ENCODE results near the gene ABCB9. TPM values are rescaled to one million over a fixed set of nuclear protein-coding genes. Genes with fewer than 3 reads are reported as not detected.

Gene ABCB9
- polyA plus RNA-seq, 1 donor from 2014 or later = 19.7 TPM

GRCh38 chr12:122982477-122982815 lies 16.2 kb upstream of the ABCB9 start:
- Histone ChIP-seq H4K20me1 (ENCODE audit: insufficient read depth) (no peaks in the 10 kb centered on the region), H3K27ac (ENCODE audit: low read length) (no peak overlapping the region), H3K27me3 (ENCODE audit: insufficient read depth, low read depth, low read length) (no peaks in the 10 kb centered on the region), H3K36me3 (ENCODE audit: insufficient read depth, low read length) (no peaks in the 10 kb centered on the region), H3F3A (ENCODE audit: insufficient read depth, low read length, poor library complexity, severe bottlenecking) (no peaks in the 10 kb centered on the region), H3K4me2 (ENCODE audit: low read length) (no peak overlapping the region), H2AFZ (ENCODE audit: low read depth, low read length) (no peak overlapping the region), H3K9me2 (ENCODE audit: insufficient read depth, low read length) (no peaks in the 10 kb centered on the region), H3K9ac (ENCODE audit: low read length) (no peak overlapping the region), H3K4me3 (ENCODE audit: low read length) (no peak overlapping the region), H3K79me2 (replicated peaks; ENCODE audit: insufficient read depth, low read length) (peaks cover 3% of the 10 kb centered on the region), H3K9me3 (ENCODE audit: low read length) (no peaks in the 10 kb centered on the region)
- no peak for TF ChIP-seq MXI1 (conservative IDR thresholded peaks at IDR 0.05; ENCODE audit: poor library complexity, severe bottlenecking)
- TF ChIP-seq, protein P1, sequence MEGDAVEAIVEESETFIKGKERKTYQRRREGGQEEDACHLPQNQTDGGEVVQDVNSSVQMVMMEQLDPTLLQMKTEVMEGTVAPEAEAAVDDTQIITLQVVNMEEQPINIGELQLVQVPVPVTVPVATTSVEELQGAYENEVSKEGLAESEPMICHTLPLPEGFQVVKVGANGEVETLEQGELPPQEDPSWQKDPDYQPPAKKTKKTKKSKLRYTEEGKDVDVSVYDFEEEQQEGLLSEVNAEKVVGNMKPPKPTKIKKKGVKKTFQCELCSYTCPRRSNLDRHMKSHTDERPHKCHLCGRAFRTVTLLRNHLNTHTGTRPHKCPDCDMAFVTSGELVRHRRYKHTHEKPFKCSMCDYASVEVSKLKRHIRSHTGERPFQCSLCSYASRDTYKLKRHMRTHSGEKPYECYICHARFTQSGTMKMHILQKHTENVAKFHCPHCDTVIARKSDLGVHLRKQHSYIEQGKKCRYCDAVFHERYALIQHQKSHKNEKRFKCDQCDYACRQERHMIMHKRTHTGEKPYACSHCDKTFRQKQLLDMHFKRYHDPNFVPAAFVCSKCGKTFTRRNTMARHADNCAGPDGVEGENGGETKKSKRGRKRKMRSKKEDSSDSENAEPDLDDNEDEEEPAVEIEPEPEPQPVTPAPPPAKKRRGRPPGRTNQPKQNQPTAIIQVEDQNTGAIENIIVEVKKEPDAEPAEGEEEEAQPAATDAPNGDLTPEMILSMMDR (IDR thresholded peaks at IDR 0.05; ENCODE audit: poor library complexity, severe bottlenecking) = no peak
- TF ChIP-seq RAD21 (conservative IDR thresholded peaks at IDR 0.05) = no peak
- TF ChIP-seq REST (IDR thresholded peaks at IDR 0.05; ENCODE audit: borderline replicate concordance) = no peak
- TF ChIP-seq SMC3 (conservative IDR thresholded peaks at IDR 0.05; ENCODE audit: poor library complexity) = no peak
- no peak for TF ChIP-seq POLR2AphosphoS5 (IDR thresholded peaks at IDR 0.05)
- no peak for TF ChIP-seq EZH2 (IDR thresholded peaks at IDR 0.05; ENCODE audit: borderline replicate concordance, insufficient read depth, low read length, poor library complexity, severe bottlenecking)
- TF ChIP-seq TAF1 (IDR thresholded peaks at IDR 0.05; ENCODE audit: low read depth) = no peak
- no peak for TF ChIP-seq EP300 (conservative IDR thresholded peaks at IDR 0.05; ENCODE audit: poor library complexity, severe bottlenecking)

- Histone ChIP-seq H3K36me3 (ENCODE audit: insufficient read depth, low read length) (no peaks in the 10 kb centered on the region), H2AFZ (ENCODE audit: low read depth, low read length) (no peak overlapping the region), H3K27ac (ENCODE audit: low read length) (no peak overlapping the region), H3K4me3 (ENCODE audit: low read length) (peak overlapping the region; percentile 94), H3K4me2 (ENCODE audit: low read length) (peak overlapping the region; percentile 59), H3K9me3 (ENCODE audit: low read length) (no peaks in the 10 kb centered on the region), H3F3A (ENCODE audit: insufficient read depth, low read length, poor library complexity, severe bottlenecking) (no peaks in the 10 kb centered on the region), H3K79me2 (replicated peaks; ENCODE audit: insufficient read depth, low read length) (peaks cover 3% of the 10 kb centered on the region), H3K27me3 (ENCODE audit: insufficient read depth, low read depth, low read length) (no peaks in the 10 kb centered on the region), H4K20me1 (ENCODE audit: insufficient read depth) (no peaks in the 10 kb centered on the region), H3K9ac (ENCODE audit: low read length) (peak overlapping the region; percentile 76), H3K9me2 (ENCODE audit: insufficient read depth, low read length) (no peaks in the 10 kb centered on the region)
- TF ChIP-seq SMC3 (conservative IDR thresholded peaks at IDR 0.05; ENCODE audit: poor library complexity) = no peak
- TF ChIP-seq EZH2 (IDR thresholded peaks at IDR 0.05; ENCODE audit: borderline replicate concordance, insufficient read depth, low read length, poor library complexity, severe bottlenecking) = no peak
These were observed 15.6 kb upstream of the ABCB9 start for GRCh38 chr12:122981587-122982476.
